Stimulated activated CD8-positive, alpha-beta memory T cell treated with anti-CD3 and anti-CD28 coated beads, Interleukin-4, amount 100 ng/mL, for 24 hours (primary cell): ENCODE measurements around the gene TINCR.

ENCODE experiments used
- DNase-seq: peaks from one replicate; pipeline ENCODE4 v3.0.0-alpha.2; 2020; ENCODE audit warnings: low read depth

Gene TINCR

DNA sequence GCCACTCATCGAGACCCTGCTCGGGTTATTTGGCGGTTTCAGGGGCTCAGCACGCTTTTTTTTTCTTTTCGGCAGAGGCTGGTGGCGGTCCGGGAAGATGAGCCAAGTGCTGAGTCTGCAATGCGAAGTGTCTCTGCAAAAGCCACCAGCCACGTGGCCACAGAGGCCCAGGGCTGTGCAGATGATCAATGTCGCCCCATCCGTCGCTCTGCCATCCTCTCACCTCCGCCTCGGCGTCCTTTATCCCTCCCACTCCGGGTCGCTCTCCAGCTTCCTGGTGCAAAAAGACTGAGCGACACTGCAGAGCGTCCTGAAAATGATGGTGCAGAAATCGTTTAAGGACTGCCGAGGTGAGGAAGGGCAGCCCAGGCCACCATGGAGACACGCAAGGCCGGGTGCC lies 55.0 kb downstream of the TINCR start:
- DNase-seq = no peak
